ENCODE measurements around the gene CCDC3.
"Not testable (repeated sequence)": the region's sequence is repeated elsewhere in the genome, so short reads cannot be mapped to it uniquely, and the experiment has no call there.

Gene CCDC3

GRCh38 chr10:12887780-12888179 lies 113.7 kb downstream of the CCDC3 start:
- DNase-seq (ENCODE audit: low read depth) = no peak

- no peak for DNase-seq (ENCODE audit: low read depth)
These were observed 116.7 kb downstream of the CCDC3 start for GRCh38 chr10:12884851-12885250.

- DNase-seq (ENCODE audit: low read depth) = no peak
These were observed 121.1 kb downstream of the CCDC3 start for GRCh38 chr10:12880423-12880822.

- DNase-seq (ENCODE audit: low read depth) = no peak
These were observed 124.4 kb downstream of the CCDC3 start for GRCh38 chr10:12877150-12877549.

GRCh38 chr10:12876266-12876665 lies 125.2 kb downstream of the CCDC3 start:
- no peak for DNase-seq (ENCODE audit: low read depth)

- DNase-seq (ENCODE audit: low read depth) = no peak
These were observed 126.4 kb downstream of the CCDC3 start for GRCh38 chr10:12875100-12875499.

GRCh38 chr10:12874501-12874900 lies 127.0 kb downstream of the CCDC3 start:
- DNase-seq (ENCODE audit: low read depth) = no peak

GRCh38 chr10:12873172-12873571 lies 128.3 kb downstream of the CCDC3 start:
- DNase-seq (ENCODE audit: low read depth) = no peak

- DNase-seq (ENCODE audit: low read depth) = no peak
These were observed 128.9 kb downstream of the CCDC3 start for GRCh38 chr10:12872577-12872976.

- no peak for DNase-seq (ENCODE audit: low read depth)
These were observed 132.1 kb downstream of the CCDC3 start for GRCh38 chr10:12869427-12869826.

- DNase-seq (ENCODE audit: low read depth) = no peak
These were observed 133.3 kb downstream of the CCDC3 start for GRCh38 chr10:12868229-12868628.

- not testable (repeated sequence) for DNase-seq (ENCODE audit: low read depth)
These were observed 136.0 kb downstream of the CCDC3 start for GRCh38 chr10:12865515-12865914.

GRCh38 chr10:12862459-12862858 lies 139.1 kb downstream of the CCDC3 start:
- no peak for DNase-seq (ENCODE audit: low read depth)

- DNase-seq (ENCODE audit: low read depth) = no peak
These were observed 146.5 kb downstream of the CCDC3 start for GRCh38 chr10:12854988-12855387.

- DNase-seq (ENCODE audit: low read depth) = no peak
These were observed 148.8 kb downstream of the CCDC3 start for GRCh38 chr10:12852687-12853086.

GRCh38 chr10:12849319-12850181 lies 152.0 kb downstream of the CCDC3 start:
- DNase-seq (ENCODE audit: low read depth) = no peak

GRCh38 chr10:12848439-12849173 lies 152.9 kb downstream of the CCDC3 start:
- DNase-seq (ENCODE audit: low read depth) = no peak

GRCh38 chr10:12847361-12847975 lies 154.0 kb downstream of the CCDC3 start:
- no peak for DNase-seq (ENCODE audit: low read depth)

- no peak for DNase-seq (ENCODE audit: low read depth)
These were observed 154.8 kb downstream of the CCDC3 start for GRCh38 chr10:12846718-12847117.

All from non-pigmented ciliary epithelial cell (primary cell).